GM12878 (cell line): ENCODE data around the gene PSMB10. TPM values are rescaled to one million over a fixed set of nuclear protein-coding genes. Genes with fewer than 3 reads are reported as not detected.

Source experiments
- ATAC-seq: fragments of 200-7000 bp; cut with Tn5 transposase; 3 replicates; pipeline ENCODE4 v1.9.1; 2020; ENCODE audit warnings: mild to moderate bottlenecking, moderate library complexity
- BruUV-seq: library from RNA; stranded (reverse); fragments of 400-500 nt; replicated peaks from 2 replicates; lab custom pipeline; 2021; lab: Mats Ljungman, UMichigan
- CTCF ChIA-PET: fragments of 300-600 bp; sonication (Branson Sonifier 250); formaldehyde crosslinking; extraction: SDS; loops from one replicate; lab custom pipeline; 2021; ENCODE audit warnings: inconsistent platforms; lab: Yijun Ruan, JAX
- POLR2A ChIA-PET: fragments of 350-600 bp; formaldehyde crosslinking; extraction: SDS; loops from one replicate; lab custom pipeline; 2021; ENCODE audit warnings: inconsistent platforms; lab: Charles Lee
- RAD21 ChIA-PET: fragments of 300-600 bp; sonication (Branson Sonifier 250); formaldehyde crosslinking; loops from one replicate; lab custom pipeline; 2023; ENCODE audit warnings: antibody characterized with exemption; ENCODE audit not compliant: unreplicated experiment; lab: Charles Lee
- SMC1A ChIA-PET: fragments of 300-600 bp; sonication (Branson Sonifier 250); formaldehyde crosslinking; loops from one replicate; lab custom pipeline; 2023; ENCODE audit not compliant: unreplicated experiment, uncharacterized antibody; lab: Charles Lee
- DNase-seq: peaks from one replicate; pipeline ENCODE4 v3.0.0-alpha.2; 2011; ENCODE audit warnings: low read depth, low spot score
- FAIRE-seq: peaks from 3 replicates; lab custom pipeline; 2011; peaks lifted over from hg19 to GRCh38; lab: Jason Lieb, UNC
- H2AFZ ChIP-seq: 2 replicates; pipeline ENCODE4 v1.6.0; 2011; ENCODE audit warnings: low read depth, low read length, control low read depth; ENCODE audit not compliant: control insufficient read depth
- H3K27ac ChIP-seq: 2 replicates; pipeline ENCODE4 v1.5.1; 2011; ENCODE audit warnings: control low read depth; ENCODE audit not compliant: control insufficient read depth, insufficient read depth
- H3K27me3 ChIP-seq, 2 experiments: replicated peaks in 1 of 2; 2 replicates each; pipeline versions ENCODE4 v1.6.0 to v1.6.1; 2011; ENCODE audit warnings: low read length in 1 of 2; ENCODE audit not compliant: control insufficient read depth in 2 of 2, insufficient read depth in 2 of 2
- H3K36me3 ChIP-seq, 2 experiments: 2 replicates each; pipeline ENCODE4 v1.5.1; 2011; ENCODE audit warnings: low read length in 1 of 2; ENCODE audit not compliant: control insufficient read depth in 2 of 2, insufficient read depth in 2 of 2
- H3K4me1 ChIP-seq: 2 replicates; pipeline ENCODE4 v1.6.1; 2011; ENCODE audit warnings: mild to moderate bottlenecking, low read length, moderate library complexity, mixed read lengths; ENCODE audit not compliant: control insufficient read depth, insufficient read depth
- H3K4me2 ChIP-seq: 2 replicates; pipeline ENCODE4 v1.6.0; 2011; ENCODE audit warnings: control low read depth; ENCODE audit not compliant: control insufficient read depth, insufficient read depth
- H3K4me3 ChIP-seq: fragments of 200-600 bp; sonication (generic); 2 replicates; pipeline ENCODE4 v1.5.1; 2016
- H3K79me2 ChIP-seq: 2 replicates; pipeline ENCODE4 v1.6.0; 2011; ENCODE audit warnings: low read length; ENCODE audit not compliant: control insufficient read depth, insufficient read depth
- H3K9ac ChIP-seq: 2 replicates; pipeline ENCODE4 v1.8.0; 2011; ENCODE audit warnings: low read length, control low read depth, mixed read lengths; ENCODE audit not compliant: control insufficient read depth, insufficient read depth
- H3K9me3 ChIP-seq: replicated peaks from 3 replicates; pipeline ENCODE4 v1.5.1; 2011; ENCODE audit warnings: mild to moderate bottlenecking, low read length; ENCODE audit not compliant: control insufficient read depth, insufficient read depth
- H4K20me1 ChIP-seq: 2 replicates; pipeline ENCODE4 v1.6.0; 2011; ENCODE audit not compliant: control insufficient read depth, insufficient read depth
- BHLHE40 ChIP-seq, 2 experiments: fragments of 450-650 bp in 1 of 2; IDR thresholded peaks; 2 replicates each; pipeline ENCODE4 v1.6.1; 2011 to 2017; ENCODE audit warnings: low read depth in 2 of 2, borderline replicate concordance in 1 of 2, improper control_type of control experiment in 1 of 2, low read length in 1 of 2, mild to moderate bottlenecking in 1 of 2
- BRCA1 ChIP-seq: IDR thresholded peaks from 2 replicates; pipeline ENCODE4 v1.6.1; 2011; ENCODE audit warnings: low read depth, low read length, improper control_type of control experiment
- DPF2 ChIP-seq: fragments of 450-650 bp; IDR thresholded peaks from 2 replicates; pipeline ENCODE4 v1.6.1; 2017; ENCODE audit warnings: mild to moderate bottlenecking
- IKZF2 ChIP-seq, 2 experiments: fragments of 450-650 bp; IDR thresholded peaks; 2 replicates each; pipeline ENCODE4 v1.6.1; 2017; ENCODE audit warnings: mild to moderate bottlenecking in 2 of 2, moderate library complexity in 2 of 2
- NFIC ChIP-seq: IDR thresholded peaks from 2 replicates; pipeline ENCODE4 v1.6.1; 2012; ENCODE audit warnings: low read depth, mild to moderate bottlenecking, inconsistent platforms, low read length, moderate library complexity
- NFYA ChIP-seq: IDR thresholded peaks from 2 replicates; pipeline ENCODE4 v1.6.1; 2011; ENCODE audit warnings: low read depth, mild to moderate bottlenecking, low read length, improper control_type of control experiment, borderline replicate concordance
- NR2C2 ChIP-seq: IDR thresholded peaks from 2 replicates; pipeline ENCODE4 v1.6.1; 2011; ENCODE audit warnings: borderline replicate concordance, low read depth; ENCODE audit not compliant: control insufficient read depth, insufficient read length
- PKNOX1 ChIP-seq: fragments of 450-650 bp; IDR thresholded peaks from 2 replicates; pipeline ENCODE4 v1.6.1; 2016; ENCODE audit warnings: mild to moderate bottlenecking
- PML ChIP-seq: IDR thresholded peaks from 2 replicates; pipeline ENCODE4 v1.6.1; 2012; ENCODE audit warnings: low read length, inconsistent platforms
- REST ChIP-seq: IDR thresholded peaks from 2 replicates; pipeline ENCODE4 v1.6.1; 2012; ENCODE audit warnings: mild to moderate bottlenecking, low read depth, low read length
- SPI1 ChIP-seq: IDR thresholded peaks from 2 replicates; pipeline ENCODE4 v1.6.1; 2011; ENCODE audit warnings: low read depth, mild to moderate bottlenecking, low read length, moderate library complexity, borderline replicate concordance; ENCODE audit not compliant: insufficient read depth
- SREBF1 ChIP-seq: IDR thresholded peaks from 2 replicates; pipeline ENCODE4 v1.6.1; 2012; ENCODE audit warnings: mild to moderate bottlenecking, low read length
- TAF1 ChIP-seq: IDR thresholded peaks from 2 replicates; pipeline ENCODE4 v1.6.1; 2011; ENCODE audit warnings: mild to moderate bottlenecking, low read depth, low read length, borderline replicate concordance
- TCF3 ChIP-seq: IDR thresholded peaks from 2 replicates; pipeline ENCODE4 v1.6.1; 2012; ENCODE audit warnings: low read depth, mild to moderate bottlenecking, low read length, borderline replicate concordance; ENCODE audit not compliant: insufficient read depth
- WRNIP1 ChIP-seq: IDR thresholded peaks from 2 replicates; pipeline ENCODE4 v1.6.1; 2011; ENCODE audit warnings: low read depth, low read length, improper control_type of control experiment, borderline replicate concordance
- WGBS: methylation state at CpG from one replicate; pipeline ENCODE4 v1.1.6; 2016; ENCODE audit warnings: low lambda C conversion rate; ENCODE audit not compliant: insufficient replicate concordance, insufficient coverage; ENCODE audit errors: missing lambda C conversion rate; 5-methylcytosine and 5-hydroxymethylcytosine counted together
- in situ Hi-C: fragments of 300-500 bp; cut with MboI; formaldehyde crosslinking; loops from 9 replicates; pipeline ENCODE4 v1.14.3; 2018; ENCODE audit warnings: mixed read lengths
- intact Hi-C: fragments of 100-400 bp; cut with micrococcal nuclease; formaldehyde crosslinking; loops from one replicate; pipeline ENCODE4 v1.14.2; 2022; ENCODE audit not compliant: unreplicated experiment
- polyA plus RNA-seq, 11 experiments: library from polyadenylated mRNA; depleted of rRNA in 4 of 11; unstranded in 6 of 11; stranded (reverse) in 5 of 11; fragments of >200 nt; fragmentation: Nextera tagmentation in 4 of 11; fragmentation: Illumina TruSeq in 1 of 11; extraction: Ambion mirVana in 4 of 11; extraction: Trizol in 1 of 11; gene quantifications; 1 replicate in 1 of 11; 2 replicates in 10 of 11; pipeline versions ENCODE4 v1.2.1 to v1.2.3, GENCODE V29; 2011 to 2016; ENCODE audit warnings: inconsistent platforms in 2 of 11, missing spikeins in 2 of 11, low read depth in 1 of 11
- total RNA-seq, 4 experiments: library from RNA; depleted of rRNA in 3 of 4; stranded (reverse); fragments of >200 nt in 3 of 4; fragmentation: Illumina TruSeq in 1 of 4; extraction: Trizol in 1 of 4; gene quantifications; 2 replicates each; pipeline versions ENCODE4 v1.2.1 to v1.2.3, GENCODE V29; 2013 to 2021
- TF ChIP-seq, protein P1 (sequence below): IDR thresholded peaks from 2 replicates; pipeline ENCODE4 v1.6.1; 2011; ENCODE audit warnings: mild to moderate bottlenecking, low read depth, low read length, moderate library complexity; ENCODE audit not compliant: insufficient replicate concordance
- TF ChIP-seq, protein P2 (sequence below): IDR thresholded peaks from 2 replicates; pipeline ENCODE4 v1.6.1; 2011; ENCODE audit warnings: low read depth, mild to moderate bottlenecking, low read length, moderate library complexity, borderline replicate concordance; ENCODE audit errors: extremely low read depth

The PSMB10 gene
- total and polyA plus RNA-seq, 10 of the 15 experiments (the other 5 are each of a cell fraction or from before 2014, with no cell fraction given), result 24.1 to 308 (median 151) TPM

DNA sequence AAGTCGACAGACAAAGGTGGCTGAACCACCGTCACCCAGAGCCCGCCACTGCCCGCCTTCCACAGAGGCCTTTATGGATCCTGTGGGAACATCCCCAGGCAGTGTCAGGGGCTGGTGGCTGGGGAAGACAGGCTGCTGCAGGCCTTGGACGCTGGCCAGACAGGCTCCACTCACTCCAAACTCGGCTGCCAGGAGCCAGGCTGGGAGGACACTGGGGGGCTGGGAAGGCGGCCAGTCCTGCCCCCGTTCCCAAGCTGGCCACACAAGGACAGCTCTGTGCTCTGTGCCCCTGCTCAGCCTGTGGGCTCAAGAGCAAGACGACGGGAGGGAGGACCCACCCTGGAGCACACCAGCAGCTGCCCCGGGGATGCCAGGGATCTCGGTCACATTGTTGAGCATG, 14.8 kb upstream of the PSMB10 start (continued):
- TF ChIP-seq, protein P1, sequence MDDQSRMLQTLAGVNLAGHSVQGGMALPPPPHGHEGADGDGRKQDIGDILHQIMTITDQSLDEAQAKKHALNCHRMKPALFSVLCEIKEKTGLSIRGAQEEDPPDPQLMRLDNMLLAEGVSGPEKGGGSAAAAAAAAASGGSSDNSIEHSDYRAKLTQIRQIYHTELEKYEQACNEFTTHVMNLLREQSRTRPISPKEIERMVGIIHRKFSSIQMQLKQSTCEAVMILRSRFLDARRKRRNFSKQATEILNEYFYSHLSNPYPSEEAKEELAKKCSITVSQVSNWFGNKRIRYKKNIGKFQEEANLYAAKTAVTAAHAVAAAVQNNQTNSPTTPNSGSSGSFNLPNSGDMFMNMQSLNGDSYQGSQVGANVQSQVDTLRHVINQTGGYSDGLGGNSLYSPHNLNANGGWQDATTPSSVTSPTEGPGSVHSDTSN, result no peak
- TF ChIP-seq, all 136 proteins: peak for 0

DNA sequence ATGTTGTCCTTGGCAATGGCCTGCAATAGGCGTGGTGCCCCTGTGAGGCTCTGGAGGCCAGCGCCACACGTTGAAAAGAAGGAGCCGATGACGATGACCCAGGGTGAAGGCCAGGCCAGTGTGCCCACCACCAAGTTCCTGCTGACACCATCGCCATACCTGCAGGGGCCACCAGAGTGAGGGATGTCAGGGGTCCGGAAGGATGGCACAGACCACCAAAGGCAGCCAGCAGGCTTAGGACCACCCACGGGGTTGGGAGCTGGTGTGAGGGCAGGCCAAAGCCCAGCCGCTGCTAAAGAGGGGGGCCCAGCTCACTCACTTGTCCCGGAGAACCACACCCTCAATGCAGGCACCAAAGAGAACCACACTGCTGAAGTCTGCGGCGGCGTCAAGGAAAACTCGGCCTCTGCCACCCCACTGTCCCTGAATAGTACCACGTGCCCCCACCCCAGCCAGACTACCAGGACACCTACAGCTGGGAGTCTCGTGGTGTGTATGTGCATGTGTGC, 13.7 kb upstream of the PSMB10 start:
- ChIA-PET SMC1A (no interaction called here), POLR2A (no interaction called here), CTCF (interaction anchor here (1.4 kb wide), 1 partner anchor 66 kb away, joined by 3 read pairs; the partner anchor contains the start of gene NRN1L), RAD21 (no interaction called here)
- FAIRE-seq, result no peak
- BruUV-seq, result no TSS peak
- H2AFZ ChIP-seq, result no peak overlapping the region
- peaks cover 3% of the 10 kb centered on the region; the same call in 1 of the 2 replicates for H3K4me1 ChIP-seq
- no peak overlapping the region for H3K27ac ChIP-seq
- 81% methylated on average over 16 of the region's 16 CpGs for WGBS
- no peak for ATAC-seq
- no peak overlapping the region for H3K4me2 ChIP-seq
- peaks cover 0 to 11% of the 10 kb centered on the region in 2 experiments; a peak in 3 of 4 replicates for H3K36me3 ChIP-seq
- no peak for DNase-seq
- no peak overlapping the region for H3K9ac ChIP-seq
- H3K4me3 ChIP-seq, result no peak overlapping the region
- H4K20me1 ChIP-seq, result no peaks in the 10 kb centered on the region
- no peaks in the 10 kb centered on the region for H3K79me2 ChIP-seq
- H3K27me3 ChIP-seq, result no peaks in the 10 kb centered on the region
- in situ Hi-C loops (no loop called here), intact Hi-C loops (no loop called here)
- H3K9me3 ChIP-seq, result no peaks in the 10 kb centered on the region
- TF ChIP-seq PKNOX1 (no peak), SREBF1 (no peak), NFIC (no peak), TAF1 (no peak), NR2C2 (no peak), SPI1 (no peak), NFYA (no peak), TCF3 (no peak), WRNIP1 (no peak), PML (no peak), IKZF2 (IDR thresholded peaks at IDR 0.05) (no peak), DPF2 (no peak), BHLHE40 (IDR thresholded peaks at IDR 0.05; ENCODE audit: borderline replicate concordance in 1 of 2, low read depth in 2 of 2, low read length in 1 of 2) (no peak), BRCA1 (no peak), REST (no peak)
- TF ChIP-seq, protein P2, sequence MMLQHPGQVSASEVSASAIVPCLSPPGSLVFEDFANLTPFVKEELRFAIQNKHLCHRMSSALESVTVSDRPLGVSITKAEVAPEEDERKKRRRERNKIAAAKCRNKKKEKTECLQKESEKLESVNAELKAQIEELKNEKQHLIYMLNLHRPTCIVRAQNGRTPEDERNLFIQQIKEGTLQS, result no peak
